Hepatocyte (in vitro differentiated cells): ENCODE measurements around the gene EXOC2. TPM values are rescaled to one million over a fixed set of nuclear protein-coding genes. Genes with fewer than 3 reads are reported as not detected.

Source experiments
- DNase-seq: peaks from one replicate; pipeline ENCODE4 v3.0.0-alpha.2; 2016; ENCODE audit warnings: low spot score
- H2AFZ ChIP-seq: fragments of 200-600 bp; sonication (generic); 2 replicates; pipeline ENCODE4 v1.6.0; 2016; ENCODE audit warnings: antibody characterized with exemption, mild to moderate bottlenecking
- H3K27ac ChIP-seq: fragments of 200-600 bp; sonication (generic); 2 replicates; pipeline ENCODE4 v1.5.1; 2016; ENCODE audit warnings: mild to moderate bottlenecking
- H3K27me3 ChIP-seq: fragments of 200-600 bp; sonication (generic); 2 replicates; pipeline ENCODE4 v1.6.1; 2016
- H3K36me3 ChIP-seq: fragments of 200-600 bp; sonication (generic); replicated peaks from 2 replicates; pipeline ENCODE4 v1.5.1; 2016; ENCODE audit warnings: low read depth; ENCODE audit not compliant: insufficient read depth
- H3K4me1 ChIP-seq: fragments of 200-600 bp; sonication (generic); 2 replicates; pipeline ENCODE4 v1.5.1; 2016; ENCODE audit warnings: mild to moderate bottlenecking, moderate library complexity; ENCODE audit not compliant: insufficient read depth
- H3K4me2 ChIP-seq: fragments of 200-600 bp; sonication (generic); 2 replicates; pipeline ENCODE4 v1.6.0; 2016
- H3K4me3 ChIP-seq: fragments of 200-600 bp; sonication (generic); 2 replicates; pipeline ENCODE4 v1.5.1; 2016; ENCODE audit warnings: mild to moderate bottlenecking
- H3K79me2 ChIP-seq: fragments of 200-600 bp; sonication (generic); 2 replicates; pipeline ENCODE4 v1.6.0; 2017; ENCODE audit warnings: mild to moderate bottlenecking
- H3K9me2 ChIP-seq: fragments of 200-600 bp; sonication (generic); replicated peaks from 2 replicates; pipeline ENCODE4 v1.6.0; 2017; ENCODE audit warnings: mild to moderate bottlenecking; ENCODE audit not compliant: insufficient read depth
- H3K9me3 ChIP-seq: fragments of 200-600 bp; sonication (generic); 2 replicates; pipeline ENCODE4 v1.5.1; 2016; ENCODE audit warnings: low read depth, mild to moderate bottlenecking
- H4K20me1 ChIP-seq: fragments of 200-600 bp; sonication (generic); 2 replicates; pipeline ENCODE4 v1.6.0; 2016; ENCODE audit warnings: mild to moderate bottlenecking; ENCODE audit not compliant: insufficient read depth, poor library complexity, severe bottlenecking
- EZH2 ChIP-seq: fragments of 200-600 bp; sonication (generic); IDR thresholded peaks from 2 replicates; pipeline ENCODE4 v1.6.1; 2016; ENCODE audit warnings: antibody characterized with exemption, mild to moderate bottlenecking, borderline replicate concordance
- EZH2phosphoT487 ChIP-seq: fragments of 200-600 bp; sonication (generic); IDR thresholded peaks from one replicate; pipeline ENCODE4 v1.6.1; 2018; ENCODE audit warnings: antibody characterized with exemption, mild to moderate bottlenecking, low read depth, moderate library complexity; ENCODE audit not compliant: unreplicated experiment, severe bottlenecking
- WGBS: methylation state at CpG from one replicate; pipeline ENCODE4 v1.1.6; 2016; ENCODE audit warnings: low lambda C conversion rate; ENCODE audit errors: missing lambda C conversion rate; 5-methylcytosine and 5-hydroxymethylcytosine counted together
- polyA plus RNA-seq: library from polyadenylated mRNA; unstranded; fragments of >200 nt; fragmentation: Nextera tagmentation; extraction: Ambion mirVana; gene quantifications from 2 replicates; pipeline ENCODE4 v1.2.1, GENCODE V29; 2016
- total RNA-seq: library from RNA; depleted of rRNA; stranded (reverse); fragments of >200 nt; gene quantifications from 2 replicates; pipeline ENCODE4 v1.2.3, GENCODE V29; 2014
- TF ChIP-seq, protein P1 (sequence below): fragments of 200-600 bp; sonication (generic); IDR thresholded peaks from 2 replicates; pipeline ENCODE4 v1.5.1; 2016; ENCODE audit warnings: antibody characterized with exemption, mild to moderate bottlenecking; ENCODE audit not compliant: poor library complexity

EXOC2 gene
- total and polyA plus RNA-seq, 2 experiments from 2014 or later = 15.4 to 27.0 TPM

DNA sequence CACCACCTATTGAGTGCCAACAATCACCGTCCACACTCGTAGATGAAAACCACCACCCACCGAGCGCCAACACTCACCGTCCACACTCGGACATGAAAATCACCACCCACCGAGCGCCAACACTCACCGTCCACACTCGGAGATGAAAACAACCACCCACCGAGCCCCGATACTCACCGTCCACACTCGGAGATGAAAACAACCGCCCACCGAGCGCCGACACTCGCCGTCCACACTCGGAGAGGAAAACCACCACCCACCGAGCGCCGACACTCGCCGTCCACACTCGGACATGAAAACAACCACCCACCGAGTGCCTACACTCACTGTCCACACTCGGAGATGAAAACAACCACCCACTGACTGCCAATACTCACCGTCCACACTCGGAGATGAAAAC, 172.1 kb downstream of the EXOC2 start:
- WGBS = 95% methylated on average over 20 of the region's 31 CpGs
- no peak overlapping the region for H2AFZ ChIP-seq
- no peak for DNase-seq

DNA sequence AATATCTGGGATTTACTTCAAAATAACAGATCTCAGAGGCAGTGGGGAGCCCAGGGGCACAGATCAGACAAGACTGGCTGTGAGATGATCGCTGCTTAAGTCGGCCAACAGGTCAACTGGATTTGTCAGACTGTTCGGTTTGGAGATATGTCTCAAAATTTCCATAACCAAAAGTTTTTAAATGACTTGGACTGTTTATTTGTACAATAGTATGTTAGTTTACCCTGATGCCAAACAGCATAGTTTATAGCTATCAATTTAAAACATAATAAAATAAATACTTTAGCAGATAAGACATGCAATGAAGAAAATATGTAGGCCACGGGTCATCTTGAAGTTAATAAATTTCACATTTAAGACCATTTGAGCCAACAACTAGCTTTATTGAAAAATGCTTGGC, 174.7 kb downstream of the EXOC2 start:
- Histone ChIP-seq H4K20me1 (no peaks in the 10 kb centered on the region), H3K9me3 (peaks cover 5% of the 10 kb centered on the region), H3K4me2 (no peak overlapping the region), H3K79me2 (no peaks in the 10 kb centered on the region), H3K36me3 (no peaks in the 10 kb centered on the region), H3K4me1 (no peaks in the 10 kb centered on the region), H3K27me3 (no peaks in the 10 kb centered on the region), H3K9me2 (no peaks in the 10 kb centered on the region), H3K4me3 (no peak overlapping the region), H3K27ac (no peak overlapping the region), H2AFZ (no peak overlapping the region)
- DNase-seq = no peak
- TF ChIP-seq EZH2 = no peak
- TF ChIP-seq EZH2phosphoT487 = no peak
- TF ChIP-seq, protein P1, sequence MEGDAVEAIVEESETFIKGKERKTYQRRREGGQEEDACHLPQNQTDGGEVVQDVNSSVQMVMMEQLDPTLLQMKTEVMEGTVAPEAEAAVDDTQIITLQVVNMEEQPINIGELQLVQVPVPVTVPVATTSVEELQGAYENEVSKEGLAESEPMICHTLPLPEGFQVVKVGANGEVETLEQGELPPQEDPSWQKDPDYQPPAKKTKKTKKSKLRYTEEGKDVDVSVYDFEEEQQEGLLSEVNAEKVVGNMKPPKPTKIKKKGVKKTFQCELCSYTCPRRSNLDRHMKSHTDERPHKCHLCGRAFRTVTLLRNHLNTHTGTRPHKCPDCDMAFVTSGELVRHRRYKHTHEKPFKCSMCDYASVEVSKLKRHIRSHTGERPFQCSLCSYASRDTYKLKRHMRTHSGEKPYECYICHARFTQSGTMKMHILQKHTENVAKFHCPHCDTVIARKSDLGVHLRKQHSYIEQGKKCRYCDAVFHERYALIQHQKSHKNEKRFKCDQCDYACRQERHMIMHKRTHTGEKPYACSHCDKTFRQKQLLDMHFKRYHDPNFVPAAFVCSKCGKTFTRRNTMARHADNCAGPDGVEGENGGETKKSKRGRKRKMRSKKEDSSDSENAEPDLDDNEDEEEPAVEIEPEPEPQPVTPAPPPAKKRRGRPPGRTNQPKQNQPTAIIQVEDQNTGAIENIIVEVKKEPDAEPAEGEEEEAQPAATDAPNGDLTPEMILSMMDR = no peak
- 88% methylated on average over 4 of the region's 4 CpGs for WGBS

More for the DNA sequence above, 172.1 kb downstream of the EXOC2 start:
- Histone ChIP-seq H4K20me1 (no peaks in the 10 kb centered on the region), H3K79me2 (no peaks in the 10 kb centered on the region), H3K4me3 (no peak overlapping the region), H3K4me1 (no peaks in the 10 kb centered on the region), H3K27ac (no peak overlapping the region), H3K36me3 (no peaks in the 10 kb centered on the region), H3K9me2 (no peaks in the 10 kb centered on the region), H3K9me3 (peaks cover 5% of the 10 kb centered on the region), H3K27me3 (no peaks in the 10 kb centered on the region), H3K4me2 (no peak overlapping the region)
- no peak for TF ChIP-seq EZH2phosphoT487
- no peak for TF ChIP-seq EZH2
- TF ChIP-seq, protein P1 = no peak

DNA sequence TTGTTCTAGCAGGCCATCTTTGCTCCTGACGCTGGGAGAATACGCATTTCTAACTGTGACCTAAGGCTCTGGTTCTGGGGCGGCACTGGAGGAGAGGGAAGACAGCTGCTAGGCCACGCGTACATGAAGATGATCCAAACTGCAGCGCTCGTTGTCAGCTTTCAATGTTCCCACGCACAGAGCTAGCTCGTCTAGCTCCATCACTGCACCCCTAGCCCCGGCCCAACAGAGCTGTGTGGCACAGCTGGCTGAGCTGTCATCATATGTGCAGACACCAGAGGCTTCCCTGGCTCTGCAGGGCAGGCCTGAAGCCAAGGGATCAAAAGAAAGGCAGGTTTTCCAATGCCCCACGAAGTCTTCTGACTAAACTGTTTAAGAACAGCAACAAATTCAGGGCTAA, 176.7 kb downstream of the EXOC2 start:
- 97% methylated on average over 11 of the region's 11 CpGs for WGBS
- no peak overlapping the region for H3K27ac ChIP-seq
- H3K9me2 ChIP-seq = no peaks in the 10 kb centered on the region
- TF ChIP-seq EZH2 = no peak
- TF ChIP-seq, protein P1 = no peak
- no peak for TF ChIP-seq EZH2phosphoT487
- no peak overlapping the region for H3K4me2 ChIP-seq
- no peak overlapping the region for H2AFZ ChIP-seq
- H3K4me1 ChIP-seq = no peaks in the 10 kb centered on the region
- no peaks in the 10 kb centered on the region for H4K20me1 ChIP-seq
- no peaks in the 10 kb centered on the region for H3K27me3 ChIP-seq
- DNase-seq = no peak
- H3K9me3 ChIP-seq = peaks cover 5% of the 10 kb centered on the region
- no peaks in the 10 kb centered on the region for H3K79me2 ChIP-seq
- H3K4me3 ChIP-seq = no peak overlapping the region
- no peaks in the 10 kb centered on the region for H3K36me3 ChIP-seq

DNA sequence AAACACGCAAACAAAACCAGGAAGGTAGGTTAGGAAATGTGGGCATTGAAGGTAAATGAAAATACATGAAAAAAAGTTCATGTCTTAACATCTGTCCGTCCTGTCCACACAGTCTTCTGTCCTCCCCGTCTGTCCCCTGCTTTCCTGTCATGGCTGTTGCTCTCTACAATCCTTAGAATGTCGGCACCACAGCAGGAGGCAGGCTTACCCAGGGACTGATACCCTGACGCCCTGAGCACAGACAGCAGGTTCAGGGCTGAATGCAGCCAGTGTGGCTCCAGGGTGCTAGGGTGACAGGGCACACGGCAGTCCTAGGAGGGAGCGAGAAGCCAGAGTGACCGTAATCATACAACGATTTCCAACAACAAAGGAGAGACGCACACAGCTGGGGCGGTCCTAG, 177.7 kb downstream of the EXOC2 start:
- no peaks in the 10 kb centered on the region for H3K27me3 ChIP-seq
- peaks cover 5% of the 10 kb centered on the region for H3K9me3 ChIP-seq
- H3K27ac ChIP-seq = no peak overlapping the region
- H3K9me2 ChIP-seq = no peaks in the 10 kb centered on the region
- no peaks in the 10 kb centered on the region for H3K4me1 ChIP-seq
- TF ChIP-seq EZH2phosphoT487 (no peak), EZH2 (no peak)
- TF ChIP-seq, protein P1 = no peak
- H3K36me3 ChIP-seq = no peaks in the 10 kb centered on the region
- 88% methylated on average over 11 of the region's 11 CpGs for WGBS
- no peak overlapping the region for H3K4me3 ChIP-seq
- H3K79me2 ChIP-seq = no peaks in the 10 kb centered on the region
- DNase-seq = no peak
- H2AFZ ChIP-seq = no peak overlapping the region
- no peak overlapping the region for H3K4me2 ChIP-seq
- H4K20me1 ChIP-seq = no peaks in the 10 kb centered on the region
